Keratinocyte (primary cell): ENCODE measurements around the gene CYP2A6. TPM values are rescaled to one million over a fixed set of nuclear protein-coding genes. Genes with fewer than 3 reads are reported as not detected.
"Not testable (repeated sequence)": the region's sequence is repeated elsewhere in the genome, so short reads cannot be mapped to it uniquely, and the experiment has no call there.

Source experiments
- DNase-seq: peaks from one replicate; pipeline ENCODE4 v3.0.0-alpha.2; 2011; ENCODE audit warnings: low read depth, missing footprints, low spot score
- FAIRE-seq: peaks from 2 replicates; lab custom pipeline; 2011; peaks lifted over from hg19 to GRCh38; lab: Jason Lieb, UNC
- H2AFZ ChIP-seq: 2 replicates; pipeline ENCODE4 v1.6.0; 2012; ENCODE audit warnings: low read length, control low read depth, inconsistent platforms; ENCODE audit not compliant: control insufficient read depth
- H3K27ac ChIP-seq: 2 replicates; pipeline ENCODE4 v1.5.1; 2011; ENCODE audit warnings: low read length; ENCODE audit not compliant: control insufficient read depth, insufficient read depth
- H3K27me3 ChIP-seq: 3 replicates; pipeline ENCODE4 v1.6.0; 2011; ENCODE audit warnings: low read length; ENCODE audit not compliant: control insufficient read depth, insufficient read depth; ENCODE audit errors: extremely low read depth
- H3K36me3 ChIP-seq, 2 experiments: 2 replicates in 1 of 2; 3 replicates in 1 of 2; pipeline ENCODE4 v1.5.1; 2011; ENCODE audit warnings: low read length in 2 of 2, mild to moderate bottlenecking in 1 of 2; ENCODE audit not compliant: control insufficient read depth in 2 of 2, insufficient read depth in 2 of 2; ENCODE audit errors: extremely low read depth in 1 of 2
- H3K4me1 ChIP-seq: 3 replicates; pipeline ENCODE4 v1.5.1; 2011; ENCODE audit warnings: low read length; ENCODE audit not compliant: control insufficient read depth, insufficient read depth; ENCODE audit errors: extremely low read depth
- H3K4me2 ChIP-seq: 3 replicates; pipeline ENCODE4 v1.6.0; 2011; ENCODE audit warnings: low read depth, low read length; ENCODE audit not compliant: control insufficient read depth, insufficient read depth; ENCODE audit errors: extremely low read depth
- H3K4me3 ChIP-seq, 3 experiments: fragments of 200-600 bp in 1 of 3; sonication (generic) in 1 of 3; 2 replicates in 2 of 3; 3 replicates in 1 of 3; pipeline ENCODE4 v1.5.1; 2011 to 2016; ENCODE audit warnings: low read length in 3 of 3, mild to moderate bottlenecking in 3 of 3, control low read depth in 2 of 3, inconsistent platforms in 1 of 3, low read depth in 1 of 3, mixed read lengths in 1 of 3, mixed run types in 1 of 3, moderate library complexity in 1 of 3; ENCODE audit not compliant: control insufficient read depth in 2 of 3, insufficient read depth in 2 of 3; ENCODE audit errors: extremely low read depth in 1 of 3
- H3K79me2 ChIP-seq: 2 replicates; pipeline ENCODE4 v1.6.0; 2012; ENCODE audit warnings: low read length; ENCODE audit not compliant: control insufficient read depth, insufficient read depth
- H3K9ac ChIP-seq: 3 replicates; pipeline ENCODE4 v1.6.0; 2011; ENCODE audit warnings: low read length; ENCODE audit not compliant: control insufficient read depth, insufficient read depth; ENCODE audit errors: extremely low read depth
- H3K9me1 ChIP-seq: 3 replicates; pipeline ENCODE4 v1.6.0; 2011; ENCODE audit warnings: low read length; ENCODE audit not compliant: control insufficient read depth, insufficient read depth; ENCODE audit errors: extremely low read depth
- H3K9me3 ChIP-seq: 2 replicates; pipeline ENCODE4 v1.5.1; 2012; ENCODE audit warnings: low read depth, low read length; ENCODE audit not compliant: control insufficient read depth
- H4K20me1 ChIP-seq: 3 replicates; pipeline ENCODE4 v1.6.0; 2011; ENCODE audit warnings: low read length; ENCODE audit not compliant: control insufficient read depth, insufficient read depth; ENCODE audit errors: extremely low read depth
- CTCF ChIP-seq, 3 experiments: IDR thresholded peaks in 1 of 3; conservative IDR thresholded peaks in 1 of 3; optimal IDR thresholded peaks in 1 of 3; 2 replicates in 2 of 3; 3 replicates in 1 of 3; pipeline versions ENCODE3 to v1.5.1; 2011; ENCODE audit warnings: low read length in 3 of 3, mild to moderate bottlenecking in 3 of 3, moderate library complexity in 2 of 3, control low read depth in 1 of 3, inconsistent platforms in 1 of 3; ENCODE audit not compliant: insufficient read depth in 2 of 3; ENCODE audit errors: extremely low read depth in 1 of 3
- EZH2 ChIP-seq: IDR thresholded peaks from one replicate; pipeline ENCODE4 v1.6.1; 2012; ENCODE audit warnings: inconsistent platforms, mild to moderate bottlenecking, low read length, moderate library complexity
- dilution Hi-C: fragments of 300-500 bp; cut with MboI; formaldehyde crosslinking; loops from one replicate; pipeline ENCODE4 v1.7.0; 2020; ENCODE audit warnings: low sequenced_read_pairs; ENCODE audit not compliant: extremely low pct_ligation_motif_present
- polyA plus RNA-seq, 5 experiments: library from polyadenylated mRNA; depleted of rRNA in 3 of 5; stranded (reverse) in 3 of 5; stranded (forward) in 1 of 5; unstranded in 1 of 5; fragments of >200 nt; gene quantifications; 1 replicate in 1 of 5; 2 replicates in 3 of 5; 3 replicates in 1 of 5; pipeline versions ENCODE4 v1.2.1 to v1.2.3, GENCODE V29; 2011 to 2012; ENCODE audit warnings: missing spikeins in 2 of 5, low read depth in 1 of 5, low replicate concordance in 1 of 5

CYP2A6 gene
- polyA plus RNA-seq, 1 donor (not counting 4 experiments of a cell fraction or from before 2014, with no cell fraction given), result not detected

- no peak for FAIRE-seq
- DNase-seq, result no peak
- TF ChIP-seq EZH2 (no peak), CTCF (optimal IDR thresholded peaks at IDR 0.05 in 1 of 3, IDR thresholded peaks at IDR 0.05 in 1 of 3, conservative IDR thresholded peaks at IDR 0.05 in 1 of 3; ENCODE audit: extremely low read depth in 1 of 3, insufficient read depth in 2 of 3, low read length in 3 of 3) (no peak)
- no peaks in the 10 kb centered on the region for H3K79me2 ChIP-seq
- H3K9ac ChIP-seq, result no peak overlapping the region
- no peaks in the 10 kb centered on the region for H3K36me3 ChIP-seq
- peaks cover 4% of the 10 kb centered on the region for H3K27me3 ChIP-seq
- no peak overlapping the region for H2AFZ ChIP-seq
- H3K4me2 ChIP-seq, result no peak overlapping the region
- H3K4me1 ChIP-seq, result no peaks in the 10 kb centered on the region
- no peaks in the 10 kb centered on the region for H3K9me3 ChIP-seq
- H4K20me1 ChIP-seq, result no peaks in the 10 kb centered on the region
- H3K27ac ChIP-seq, result no peak overlapping the region
- H3K9me1 ChIP-seq, result no peaks in the 10 kb centered on the region
- no peak overlapping the region for H3K4me3 ChIP-seq
- dilution Hi-C loops, result no loop called here
Measured at GRCh38 chr19:40872209-40872608, 22.0 kb upstream of the CYP2A6 start.

- Histone ChIP-seq H3K9ac (no peak overlapping the region), H2AFZ (no peak overlapping the region), H3K9me1 (no peaks in the 10 kb centered on the region), H3K4me2 (no peak overlapping the region), H3K4me1 (no peaks in the 10 kb centered on the region), H3K9me3 (no peaks in the 10 kb centered on the region), H3K27ac (no peak overlapping the region), H3K36me3 (no peaks in the 10 kb centered on the region), H3K79me2 (no peaks in the 10 kb centered on the region), H3K27me3 (no peaks in the 10 kb centered on the region), H3K4me3 (no peak overlapping the region), H4K20me1 (no peaks in the 10 kb centered on the region)
- DNase-seq, result no peak
- no peak for FAIRE-seq
- TF ChIP-seq EZH2 (no peak), CTCF (optimal IDR thresholded peaks at IDR 0.05 in 1 of 3, IDR thresholded peaks at IDR 0.05 in 1 of 3, conservative IDR thresholded peaks at IDR 0.05 in 1 of 3; ENCODE audit: extremely low read depth in 1 of 3, insufficient read depth in 2 of 3, low read length in 3 of 3) (no peak)
- dilution Hi-C loops, result no loop called here
Measured at GRCh38 chr19:40867701-40868100, 17.5 kb upstream of the CYP2A6 start.

- dilution Hi-C loops, H3K27me3 ChIP-seq, H3K9me1 ChIP-seq, H4K20me1 ChIP-seq, H3K27ac ChIP-seq, H2AFZ ChIP-seq, H3K79me2 ChIP-seq, FAIRE-seq, DNase-seq, H3K4me1 ChIP-seq, H3K9me3 ChIP-seq, H3K4me2 ChIP-seq, H3K9ac ChIP-seq, H3K36me3 ChIP-seq, H3K4me3 ChIP-seq: not testable (repeated sequence)
Measured at GRCh38 chr19:40864739-40865496, 14.7 kb upstream of the CYP2A6 start.
